ENCODE results near the gene SNX24. TPM values are rescaled to one million over a fixed set of nuclear protein-coding genes. Genes with fewer than 3 reads are reported as not detected.

The SNX24 gene
- total and polyA plus RNA-seq, 9 of the 15 experiments (the other 6 are each of a cell fraction or from before 2014, with no cell fraction given): 5.3 to 10.1 (median 7.9) TPM

DNA sequence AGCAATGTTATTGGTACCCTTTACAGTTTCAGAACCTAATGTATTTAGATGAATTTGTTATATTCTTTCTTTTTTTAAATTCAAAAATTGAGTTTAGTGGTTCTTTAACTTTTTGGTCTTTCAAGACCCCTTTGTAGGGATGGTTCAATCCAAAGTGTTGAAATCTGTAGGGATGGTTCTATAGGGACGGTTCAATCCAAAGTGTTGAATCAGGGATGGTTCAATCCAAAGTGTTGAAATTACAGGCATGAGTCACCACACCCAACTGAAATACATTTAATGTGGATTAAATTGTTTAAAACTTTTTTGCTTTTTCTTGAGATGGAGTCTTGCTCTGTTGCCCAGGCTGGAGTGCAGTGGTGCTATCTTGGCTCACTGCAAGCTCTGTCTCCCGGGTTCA lies 39.9 kb upstream of the SNX24 start:
- no TSS peak for BruUV-seq (replicated peaks)
- in situ Hi-C loops (cut with MboI) (no loop called here), intact Hi-C loops (cut with micrococcal nuclease) (no loop called here)
- TF ChIP-seq, protein P1, sequence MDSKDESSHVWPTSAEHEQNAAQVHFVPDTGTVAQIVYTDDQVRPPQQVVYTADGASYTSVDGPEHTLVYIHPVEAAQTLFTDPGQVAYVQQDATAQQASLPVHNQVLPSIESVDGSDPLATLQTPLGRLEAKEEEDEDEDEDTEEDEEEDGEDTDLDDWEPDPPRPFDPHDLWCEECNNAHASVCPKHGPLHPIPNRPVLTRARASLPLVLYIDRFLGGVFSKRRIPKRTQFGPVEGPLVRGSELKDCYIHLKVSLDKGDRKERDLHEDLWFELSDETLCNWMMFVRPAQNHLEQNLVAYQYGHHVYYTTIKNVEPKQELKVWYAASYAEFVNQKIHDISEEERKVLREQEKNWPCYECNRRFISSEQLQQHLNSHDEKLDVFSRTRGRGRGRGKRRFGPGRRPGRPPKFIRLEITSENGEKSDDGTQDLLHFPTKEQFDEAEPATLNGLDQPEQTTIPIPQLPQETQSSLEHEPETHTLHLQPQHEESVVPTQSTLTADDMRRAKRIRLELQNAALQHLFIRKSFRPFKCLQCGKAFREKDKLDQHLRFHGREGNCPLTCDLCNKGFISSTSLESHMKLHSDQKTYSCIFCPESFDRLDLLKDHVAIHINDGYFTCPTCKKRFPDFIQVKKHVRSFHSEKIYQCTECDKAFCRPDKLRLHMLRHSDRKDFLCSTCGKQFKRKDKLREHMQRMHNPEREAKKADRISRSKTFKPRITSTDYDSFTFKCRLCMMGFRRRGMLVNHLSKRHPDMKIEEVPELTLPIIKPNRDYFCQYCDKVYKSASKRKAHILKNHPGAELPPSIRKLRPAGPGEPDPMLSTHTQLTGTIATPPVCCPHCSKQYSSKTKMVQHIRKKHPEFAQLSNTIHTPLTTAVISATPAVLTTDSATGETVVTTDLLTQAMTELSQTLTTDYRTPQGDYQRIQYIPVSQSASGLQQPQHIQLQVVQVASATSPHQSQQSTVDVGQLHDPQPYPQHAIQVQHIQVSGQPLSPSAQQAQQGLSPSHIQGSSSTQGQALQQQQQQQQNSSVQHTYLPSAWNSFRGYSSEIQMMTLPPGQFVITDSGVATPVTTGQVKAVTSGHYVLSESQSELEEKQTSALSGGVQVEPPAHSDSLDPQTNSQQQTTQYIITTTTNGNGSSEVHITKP (IDR thresholded peaks at IDR 0.05; ENCODE audit: partially characterized antibody): peak; percentile 80
- TF ChIP-seq NFYB (IDR thresholded peaks at IDR 0.05; ENCODE audit: extremely low read depth, insufficient read length): no peak
- no peak for TF ChIP-seq ZNF311 (CRISPR knock-in tag; IDR thresholded peaks at IDR 0.05)
- Histone ChIP-seq H3K36me3 (ENCODE audit: control insufficient read depth, insufficient read depth, low read length) (peaks cover 44% of the 10 kb centered on the region; the same call in 2 of the 3 replicates), H3K79me2 (ENCODE audit: control insufficient read depth, insufficient read depth, low read length) (no peaks in the 10 kb centered on the region), H2AFZ (ENCODE audit: low read depth, low read length) (no peak overlapping the region), H3K9ac (ENCODE audit: insufficient read depth in 1 of 2, low read depth in 2 of 2, low read length in 2 of 2) (no peak overlapping the region), H4K20me1 (replicated peaks; ENCODE audit: control insufficient read depth, insufficient read depth, low read length) (no peaks in the 10 kb centered on the region), H3K4me3 (no peak overlapping the region), H3K9me1 (ENCODE audit: control insufficient read depth, insufficient read depth, low read length) (no peaks in the 10 kb centered on the region), H3K9me3 (replicated peaks; ENCODE audit: control insufficient read depth, insufficient read depth, low read depth, low read length) (no peaks in the 10 kb centered on the region), H3K4me1 (replicated peaks in 1 of 2; ENCODE audit: control insufficient read depth in 2 of 2, insufficient read depth in 2 of 2, low read length in 2 of 2) (no peaks in the 10 kb centered on the region), H3K4me2 (ENCODE audit: insufficient read depth, low read length) (no peak overlapping the region), H3K27me3 (ENCODE audit: control insufficient read depth in 2 of 2, insufficient read depth in 2 of 2, low read length in 2 of 2) (no peaks in the 10 kb centered on the region), H3K27ac (ENCODE audit: extremely low read depth, low read depth, low read length) (no peak overlapping the region)
- POLR2A ChIA-PET: no interaction called here
- DNase-seq (ENCODE audit: extremely low read depth in 1 of 4, low spot score in 3 of 4) (no peak), FAIRE-seq (no peak), ATAC-seq (no peak)
- CTCF ChIA-PET (ENCODE audit: low intra/inter-chr PET ratio): interaction anchor here (0.6 kb wide), 1 partner anchor 827 kb away, joined by 3 read pairs; no protein-coding TSS in a partner anchor
- WGBS (ENCODE audit: insufficient coverage, low coverage, missing lambda C conversion rate): 97% methylated on average over 2 of the region's 2 CpGs
